ENCODE data around the gene COLGALT1.
"Not testable (repeated sequence)": the region's sequence is repeated elsewhere in the genome, so short reads cannot be mapped to it uniquely, and the experiment has no call there.

The COLGALT1 gene

DNA sequence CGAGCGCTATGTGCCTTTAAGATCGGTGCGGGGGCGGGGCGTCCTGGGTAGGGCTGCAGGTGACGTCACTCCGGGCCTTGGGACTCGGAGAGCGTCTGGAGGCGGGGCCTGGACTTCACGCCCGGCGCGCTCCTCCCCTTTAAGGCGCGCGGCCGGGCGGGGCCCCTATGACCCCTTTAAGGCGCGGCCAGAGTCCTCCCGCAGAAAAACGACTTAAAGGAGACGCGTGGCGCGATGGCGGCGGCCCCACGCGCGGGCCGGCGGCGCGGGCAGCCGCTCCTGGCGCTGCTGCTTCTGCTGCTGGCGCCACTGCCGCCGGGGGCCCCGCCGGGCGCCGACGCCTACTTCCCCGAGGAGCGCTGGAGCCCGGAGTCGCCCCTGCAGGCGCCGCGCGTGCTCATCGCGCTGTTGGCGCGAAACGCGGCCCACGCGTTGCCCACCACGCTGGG, at the start of gene COLGALT1:
TSS of gene COLGALT1 (plus strand) at position 170 of the 449 bp plus-strand sequence. CDS start at position 235, 65 bp downstream.
- peak; percentile 97 for DNase-seq (ENCODE audit: low spot score)

DNA sequence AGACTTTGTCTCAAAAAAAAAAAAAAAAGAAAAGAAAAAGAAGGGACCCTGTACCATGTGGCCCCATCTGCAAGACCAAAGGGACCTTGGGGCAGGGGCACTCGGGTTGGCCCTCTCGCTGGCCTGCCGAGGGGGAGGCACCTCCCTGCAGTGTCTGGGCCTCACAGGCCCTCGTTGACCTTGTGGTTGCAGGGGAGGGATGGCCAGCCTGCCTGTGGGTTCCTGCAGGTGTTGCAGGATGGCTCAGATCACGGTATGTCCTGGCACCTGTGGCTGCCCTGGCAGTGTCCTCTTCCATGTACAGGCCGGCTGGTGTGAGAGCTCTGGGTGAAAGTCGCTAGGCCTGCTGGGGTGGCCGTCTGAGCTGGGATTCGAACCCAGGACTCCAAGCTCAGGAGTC, 48.7 kb upstream of the COLGALT1 start:
- DNase-seq (ENCODE audit: low spot score), result no peak

- DNase-seq (ENCODE audit: low spot score), result not testable (repeated sequence)
Observed at GRCh38 chr19:17508558-17508933, 46.9 kb upstream of the COLGALT1 start.

DNA sequence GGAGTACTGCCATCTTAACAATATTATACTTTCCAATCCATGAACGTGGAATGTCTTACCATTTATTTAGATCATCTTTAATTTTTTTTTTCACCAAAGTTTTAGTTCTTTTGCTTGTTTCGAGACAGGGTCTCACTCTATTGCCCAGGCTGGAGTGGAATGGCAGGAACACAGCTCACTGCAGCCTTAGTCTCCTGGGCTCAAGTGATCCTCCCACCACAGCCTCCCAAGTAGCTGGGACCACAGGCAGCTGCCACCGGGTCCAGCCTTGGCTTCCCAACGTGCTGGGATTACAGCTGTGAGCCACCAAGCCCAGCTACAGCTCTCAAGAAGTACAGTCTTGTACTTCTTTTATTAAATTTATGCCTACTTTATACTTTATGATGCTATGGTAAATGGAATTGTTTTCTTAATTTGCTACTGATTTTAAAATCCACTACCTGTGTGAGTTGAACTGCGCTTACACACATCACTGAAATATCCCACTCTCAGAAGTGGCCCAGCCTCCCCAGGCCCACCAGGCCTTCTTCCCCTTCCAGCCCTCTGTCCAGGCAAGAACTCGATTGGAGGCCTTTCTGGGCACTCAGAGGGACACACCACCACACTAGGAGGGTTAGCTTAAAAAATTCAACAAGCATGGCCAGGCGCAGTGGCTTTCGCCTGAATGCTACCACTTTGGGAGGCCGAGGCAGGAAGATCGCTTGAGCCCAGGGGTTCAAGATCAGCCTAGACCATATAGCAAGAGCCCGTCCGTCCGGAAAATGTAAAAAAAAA, 45.0 kb upstream of the COLGALT1 start:
- DNase-seq (ENCODE audit: low spot score), result no peak

- DNase-seq (ENCODE audit: low spot score), result peak; percentile 79
Observed at GRCh38 chr19:17511724-17512573, 43.5 kb upstream of the COLGALT1 start.

DNA sequence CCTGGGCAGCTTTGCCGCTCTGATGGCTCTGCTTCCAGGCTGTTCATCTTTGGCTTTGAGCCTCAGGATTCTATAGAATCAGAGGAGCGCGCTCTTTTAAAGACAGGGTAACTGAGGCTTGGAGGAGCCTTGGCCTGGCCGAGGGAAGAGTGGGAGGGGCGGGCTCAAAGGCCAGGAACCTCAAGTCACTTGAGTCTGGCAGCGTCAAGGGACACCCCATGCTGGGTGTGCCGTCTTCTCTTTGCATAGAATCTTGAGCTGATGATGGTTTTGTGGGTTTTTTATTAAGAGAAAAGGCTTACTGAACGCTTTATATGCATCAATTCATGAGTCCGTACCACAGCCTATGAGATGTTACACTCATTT, 42.9 kb upstream of the COLGALT1 start:
- no peak for DNase-seq (ENCODE audit: low spot score)

GRCh38 chr19:17515408-17516149, 39.9 kb upstream of the COLGALT1 start:
- no peak for DNase-seq (ENCODE audit: low spot score)

GRCh38 chr19:17517898-17518297, 37.6 kb upstream of the COLGALT1 start:
- DNase-seq (ENCODE audit: low spot score), result no peak

GRCh38 chr19:17518654-17519053, 36.8 kb upstream of the COLGALT1 start:
- not testable (repeated sequence) for DNase-seq (ENCODE audit: low spot score)

- DNase-seq (ENCODE audit: low spot score), result no peak
Observed at GRCh38 chr19:17519967-17520366, 35.5 kb upstream of the COLGALT1 start.

GRCh38 chr19:17520865-17521264, 34.6 kb upstream of the COLGALT1 start:
- no peak for DNase-seq (ENCODE audit: low spot score)

DNA sequence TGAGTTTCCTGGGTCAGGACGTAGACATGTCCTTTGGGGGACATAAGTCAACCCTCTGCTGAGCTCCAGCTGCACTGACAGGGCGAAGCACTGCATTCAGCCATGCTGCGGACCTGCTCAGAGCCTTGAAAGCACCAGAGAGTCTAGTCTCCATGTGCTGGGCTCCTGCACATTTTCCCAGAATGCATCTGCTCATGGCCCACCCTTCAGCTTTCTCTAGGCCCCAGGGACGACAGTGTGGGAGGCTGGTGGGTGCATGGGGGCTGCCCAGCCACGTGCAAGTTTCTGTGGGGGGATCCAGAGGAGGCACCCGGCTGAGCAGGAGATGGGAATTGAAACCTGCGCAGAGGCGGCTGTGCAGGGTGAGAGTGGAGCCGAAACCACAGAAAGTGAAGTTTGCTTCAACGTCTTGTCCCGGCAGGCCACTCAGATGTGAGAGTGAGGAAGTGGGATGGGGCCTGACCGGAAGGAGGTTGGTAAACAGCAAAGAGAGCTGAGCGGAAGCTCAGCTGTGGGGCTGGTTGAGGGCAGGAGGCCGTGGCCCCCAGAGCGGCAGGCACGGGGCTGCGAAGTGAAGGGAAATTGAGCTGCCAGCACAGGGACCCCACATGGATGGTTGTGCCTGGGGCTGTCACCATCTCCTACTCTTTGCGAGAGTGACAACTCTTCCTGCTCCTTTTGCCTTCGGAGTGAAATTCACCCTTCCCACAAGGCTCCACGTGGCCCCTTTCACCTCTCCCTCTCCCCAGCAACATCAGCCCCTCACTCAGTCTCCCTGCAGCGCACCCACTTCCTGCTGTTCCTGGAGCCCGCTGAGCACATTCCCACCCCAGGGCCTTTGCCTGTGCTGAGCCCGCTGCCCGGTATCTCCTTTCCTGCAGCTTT, 32.2 kb upstream of the COLGALT1 start:
- no peak for DNase-seq (ENCODE audit: low spot score)

DNA sequence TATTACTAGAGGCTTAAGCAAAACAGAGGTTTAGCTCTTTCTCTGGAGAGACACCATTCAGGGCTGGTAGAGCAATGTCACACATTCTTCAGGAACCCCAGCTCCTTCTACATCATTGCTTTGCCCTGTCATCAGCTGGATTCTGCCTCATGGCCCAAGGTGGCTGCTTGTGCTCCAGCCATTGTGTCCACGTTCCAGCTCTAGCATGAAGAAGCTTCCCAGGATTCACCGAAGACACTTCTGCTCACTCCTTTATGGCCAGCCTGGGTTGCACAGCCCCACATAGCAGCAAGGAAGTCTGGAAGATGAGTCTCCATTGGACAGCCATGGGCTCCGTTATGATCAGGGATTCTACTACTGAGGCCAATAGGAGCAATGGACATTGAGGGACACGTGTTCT, 30.8 kb upstream of the COLGALT1 start:
- no peak for DNase-seq (ENCODE audit: low spot score)

GRCh38 chr19:17525141-17525540, 30.3 kb upstream of the COLGALT1 start:
- no peak for DNase-seq (ENCODE audit: low spot score)

DNA sequence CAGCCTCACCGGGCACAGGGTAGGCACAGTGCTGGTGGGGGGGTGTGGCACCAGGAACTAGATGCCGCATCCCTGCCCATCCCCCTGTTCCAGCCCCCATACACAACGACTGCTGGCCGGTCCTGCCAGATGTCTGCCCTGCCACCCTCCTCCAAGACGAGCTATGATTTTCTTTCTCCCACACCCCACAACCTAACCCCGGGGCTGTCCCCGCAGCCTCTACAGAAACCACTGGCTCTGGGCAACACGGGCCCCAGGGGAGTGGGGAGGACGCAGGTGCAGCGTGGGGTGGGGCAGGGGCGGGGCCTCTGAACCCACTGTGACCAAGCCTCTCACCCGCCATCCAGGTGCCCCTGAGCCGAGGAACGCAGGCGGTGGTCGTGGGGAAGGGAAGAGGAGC, 28.5 kb upstream of the COLGALT1 start:
- DNase-seq (ENCODE audit: low spot score), result no peak

- DNase-seq (ENCODE audit: low spot score), result no peak
Observed at GRCh38 chr19:17527326-17527725, 28.1 kb upstream of the COLGALT1 start.

DNA sequence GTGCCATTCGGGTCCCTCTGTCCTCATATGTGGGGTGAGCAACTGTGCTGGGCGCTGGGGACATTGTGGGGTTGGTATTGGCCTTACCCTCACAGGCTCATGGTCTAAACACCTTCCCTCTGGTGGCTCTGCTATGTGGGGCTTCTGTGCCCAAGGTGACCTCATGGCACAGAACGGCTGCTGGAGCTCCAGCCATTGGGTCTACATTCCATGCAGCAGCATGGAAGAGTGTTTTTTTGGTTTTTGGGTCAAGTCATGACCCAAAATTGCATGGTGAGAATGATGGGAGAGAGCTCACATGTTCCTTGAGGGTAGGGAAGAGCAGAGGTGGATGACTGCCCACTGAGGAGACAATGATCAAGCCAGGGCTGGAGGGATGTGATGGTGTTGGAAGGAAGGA, 26.8 kb upstream of the COLGALT1 start:
- no peak for DNase-seq (ENCODE audit: low spot score)

GRCh38 chr19:17529239-17530158, 25.9 kb upstream of the COLGALT1 start:
- DNase-seq (ENCODE audit: low spot score), result no peak

DNA sequence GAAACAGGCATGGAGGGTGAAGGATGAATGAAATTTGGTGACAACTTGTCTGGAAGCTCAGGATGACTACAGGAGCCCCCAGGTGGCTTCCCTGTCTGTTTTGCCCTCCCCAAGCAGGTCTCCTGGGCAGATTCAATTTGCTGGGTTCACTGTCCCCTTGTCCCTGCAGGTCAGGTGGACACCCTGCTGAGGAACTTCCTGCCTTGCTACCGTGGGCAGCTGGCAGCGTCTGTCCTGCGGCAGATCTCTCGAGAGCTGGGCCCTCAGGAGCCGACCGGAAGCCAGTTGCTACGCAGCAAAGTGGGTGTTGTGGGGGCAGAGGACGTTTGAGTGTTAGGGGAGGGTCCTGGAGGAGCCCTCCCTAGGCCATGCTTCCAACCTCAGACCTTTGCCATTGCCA, 24.9 kb upstream of the COLGALT1 start:
- no peak for DNase-seq (ENCODE audit: low spot score)

- no peak for DNase-seq (ENCODE audit: low spot score)
Observed at GRCh38 chr19:17532116-17532515, 23.3 kb upstream of the COLGALT1 start.
